KMS-11 (cell line): ENCODE results near the gene TARDBP.

ENCODE experiments used
- H2AFZ ChIP-seq: fragments of 200-600 bp; sonication (generic); 2 replicates; pipeline ENCODE4 v1.6.1; 2016; ENCODE audit warnings: antibody characterized with exemption, mixed run types, low read depth
- H3K27ac ChIP-seq: fragments of 200-600 bp; sonication (generic); 2 replicates; pipeline ENCODE4 v1.6.1; 2016; ENCODE audit warnings: mild to moderate bottlenecking, mixed run types
- H3K27me3 ChIP-seq: fragments of 200-600 bp; sonication (generic); 2 replicates; pipeline ENCODE4 v1.6.1; 2017; ENCODE audit warnings: mild to moderate bottlenecking, low read depth, mixed run types, moderate library complexity; ENCODE audit not compliant: insufficient read depth
- H3K36me3 ChIP-seq: fragments of 200-600 bp; sonication (generic); 2 replicates; pipeline ENCODE4 v1.6.1; 2017; ENCODE audit warnings: mild to moderate bottlenecking, mixed run types; ENCODE audit not compliant: insufficient read depth
- H3K4me1 ChIP-seq: fragments of 200-600 bp; sonication (generic); 2 replicates; pipeline ENCODE4 v1.6.1; 2016; ENCODE audit warnings: mild to moderate bottlenecking, low read depth, mixed run types; ENCODE audit not compliant: poor library complexity, severe bottlenecking
- H3K4me2 ChIP-seq: fragments of 200-600 bp; sonication (generic); 2 replicates; pipeline ENCODE4 v1.7.0; 2016; ENCODE audit warnings: mild to moderate bottlenecking, mixed run types
- H3K4me3 ChIP-seq: fragments of 200-600 bp; sonication (generic); IDR thresholded peaks from 2 replicates; pipeline ENCODE4 v1.6.1; 2017; ENCODE audit warnings: low read depth, low read length, mixed read lengths; ENCODE audit not compliant: insufficient read depth
- H3K79me2 ChIP-seq: fragments of 200-600 bp; sonication (generic); 2 replicates; pipeline ENCODE4 v1.6.1; 2016; ENCODE audit warnings: low read depth, mixed run types; ENCODE audit not compliant: insufficient read depth
- H3K9ac ChIP-seq: fragments of 200-600 bp; sonication (generic); 2 replicates; pipeline ENCODE4 v1.6.1; 2016; ENCODE audit warnings: mild to moderate bottlenecking, mixed run types
- H4K20me1 ChIP-seq: fragments of 200-600 bp; sonication (generic); 2 replicates; pipeline ENCODE4 v1.6.1; 2016; ENCODE audit warnings: mild to moderate bottlenecking, mixed run types; ENCODE audit not compliant: insufficient read depth
- TF ChIP-seq, protein P1 (sequence below): fragments of 200-600 bp; sonication (generic); conservative IDR thresholded peaks from 2 replicates; pipeline ENCODE4 v1.6.1; 2017; ENCODE audit warnings: low read depth, mild to moderate bottlenecking, antibody characterized with exemption, low read length, moderate library complexity, mixed read lengths

Gene TARDBP

DNA sequence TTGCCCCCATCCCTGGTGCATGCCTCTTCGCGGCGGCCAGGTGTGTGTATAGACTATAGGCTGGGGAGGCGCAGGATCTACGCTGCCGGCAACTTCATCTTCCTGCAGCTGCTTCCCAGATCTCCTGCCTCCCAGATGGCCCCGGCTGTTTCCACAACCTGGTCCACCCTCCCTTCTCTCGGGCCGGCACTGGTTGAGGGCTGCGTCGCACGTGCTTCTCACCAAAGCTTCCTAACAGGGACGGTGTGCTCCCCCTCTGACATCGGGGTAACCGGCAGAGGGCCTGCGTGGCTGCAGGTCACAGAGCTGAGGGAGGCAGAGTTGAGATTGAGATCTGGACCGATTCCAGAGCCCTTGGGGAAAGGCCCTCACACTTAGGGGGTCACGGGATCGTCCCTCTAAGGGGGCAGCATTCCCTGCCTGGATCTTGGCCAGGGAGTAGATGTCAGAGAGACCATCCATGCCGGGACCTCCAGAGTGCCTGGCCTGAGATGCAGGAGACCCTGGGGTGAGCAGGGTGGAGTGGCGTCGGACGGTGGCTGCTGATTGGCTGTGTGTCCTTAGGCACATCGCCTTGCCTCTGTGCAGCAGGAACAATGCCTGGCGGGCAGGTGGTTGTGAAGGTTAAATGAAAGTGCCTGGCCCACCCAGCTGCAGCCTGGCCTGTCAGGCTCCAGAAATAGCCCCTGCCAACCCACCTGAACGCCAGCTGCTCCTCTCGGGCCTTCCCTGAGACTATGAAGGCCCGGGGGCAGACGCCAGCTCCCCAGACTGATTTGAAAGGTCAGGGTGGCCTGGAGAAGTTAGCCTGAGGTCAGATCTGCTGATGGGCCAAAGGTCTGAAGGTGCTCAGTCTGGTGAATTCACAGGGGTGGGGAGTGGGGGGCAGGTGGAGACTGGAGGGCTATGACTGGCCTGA, 40.6 kb downstream of the TARDBP start:
- Histone ChIP-seq H3K27ac (no peak overlapping the region), H3K4me2 (no peak overlapping the region), H4K20me1 (no peaks in the 10 kb centered on the region), H3K9ac (no peak overlapping the region), H3K36me3 (peaks cover 12% of the 10 kb centered on the region; the same call in 1 of the 2 replicates), H3K27me3 (no peaks in the 10 kb centered on the region), H2AFZ (no peak overlapping the region), H3K79me2 (peaks cover 5% of the 10 kb centered on the region), H3K4me1 (peaks cover 6% of the 10 kb centered on the region), H3K4me3 (no peak overlapping the region)
- TF ChIP-seq, protein P1, sequence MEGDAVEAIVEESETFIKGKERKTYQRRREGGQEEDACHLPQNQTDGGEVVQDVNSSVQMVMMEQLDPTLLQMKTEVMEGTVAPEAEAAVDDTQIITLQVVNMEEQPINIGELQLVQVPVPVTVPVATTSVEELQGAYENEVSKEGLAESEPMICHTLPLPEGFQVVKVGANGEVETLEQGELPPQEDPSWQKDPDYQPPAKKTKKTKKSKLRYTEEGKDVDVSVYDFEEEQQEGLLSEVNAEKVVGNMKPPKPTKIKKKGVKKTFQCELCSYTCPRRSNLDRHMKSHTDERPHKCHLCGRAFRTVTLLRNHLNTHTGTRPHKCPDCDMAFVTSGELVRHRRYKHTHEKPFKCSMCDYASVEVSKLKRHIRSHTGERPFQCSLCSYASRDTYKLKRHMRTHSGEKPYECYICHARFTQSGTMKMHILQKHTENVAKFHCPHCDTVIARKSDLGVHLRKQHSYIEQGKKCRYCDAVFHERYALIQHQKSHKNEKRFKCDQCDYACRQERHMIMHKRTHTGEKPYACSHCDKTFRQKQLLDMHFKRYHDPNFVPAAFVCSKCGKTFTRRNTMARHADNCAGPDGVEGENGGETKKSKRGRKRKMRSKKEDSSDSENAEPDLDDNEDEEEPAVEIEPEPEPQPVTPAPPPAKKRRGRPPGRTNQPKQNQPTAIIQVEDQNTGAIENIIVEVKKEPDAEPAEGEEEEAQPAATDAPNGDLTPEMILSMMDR: no peak

DNA sequence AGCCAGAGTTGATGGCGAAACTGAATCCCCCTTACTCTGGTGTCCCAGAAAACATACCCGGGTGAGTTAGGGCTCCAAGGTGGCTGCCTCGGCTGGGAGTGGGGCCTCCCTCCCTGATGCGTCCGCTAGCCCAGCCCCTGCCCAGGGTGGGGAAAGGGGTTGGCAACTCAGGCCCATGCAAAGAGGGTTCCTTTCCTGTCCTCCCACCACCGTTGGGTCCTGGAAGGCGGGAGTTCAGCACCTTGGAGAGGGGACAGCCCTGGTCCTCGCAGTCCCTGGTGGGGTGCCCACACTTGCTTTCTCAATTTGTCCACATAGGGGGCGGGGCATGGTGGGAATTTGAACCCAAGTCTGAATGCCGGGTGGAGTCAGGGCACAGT, 41.3 kb downstream of the TARDBP start:
- Histone ChIP-seq H4K20me1 (no peaks in the 10 kb centered on the region), H2AFZ (no peak overlapping the region), H3K79me2 (peaks cover 12% of the 10 kb centered on the region), H3K36me3 (peaks cover 12% of the 10 kb centered on the region; the same call in 1 of the 2 replicates), H3K27ac (no peak overlapping the region), H3K27me3 (no peaks in the 10 kb centered on the region), H3K4me2 (no peak overlapping the region), H3K4me1 (peaks cover 11% of the 10 kb centered on the region), H3K4me3 (no peak overlapping the region), H3K9ac (no peak overlapping the region)
- TF ChIP-seq, protein P1: no peak

DNA sequence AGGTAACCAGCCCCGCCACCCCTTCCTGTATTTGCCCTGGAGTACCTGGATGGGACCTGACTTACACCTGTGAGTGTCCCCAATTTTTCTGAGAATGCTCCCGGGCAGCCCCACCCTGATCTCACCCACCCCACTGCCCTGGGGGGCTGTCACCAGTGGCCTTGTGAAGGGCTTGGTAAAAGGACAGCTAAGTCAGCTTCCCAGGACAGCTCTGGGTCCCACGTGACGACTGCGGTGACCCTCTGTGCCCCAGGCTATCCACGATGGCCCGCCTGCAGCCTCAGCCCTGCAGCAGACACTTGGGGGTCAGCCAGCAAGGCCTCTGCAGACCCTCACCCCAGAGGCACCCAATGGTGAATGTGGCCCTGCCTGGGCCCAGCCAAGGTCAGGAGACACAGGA, 41.7 kb downstream of the TARDBP start:
- Histone ChIP-seq H3K27ac (no peak overlapping the region), H4K20me1 (no peaks in the 10 kb centered on the region), H3K9ac (no peak overlapping the region), H3K79me2 (peaks cover 16% of the 10 kb centered on the region), H3K36me3 (peaks cover 12% of the 10 kb centered on the region; the same call in 1 of the 2 replicates), H3K4me2 (no peak overlapping the region), H3K4me3 (no peak overlapping the region), H3K4me1 (peaks cover 11% of the 10 kb centered on the region), H3K27me3 (no peaks in the 10 kb centered on the region), H2AFZ (no peak overlapping the region)
- TF ChIP-seq, protein P1: no peak

DNA sequence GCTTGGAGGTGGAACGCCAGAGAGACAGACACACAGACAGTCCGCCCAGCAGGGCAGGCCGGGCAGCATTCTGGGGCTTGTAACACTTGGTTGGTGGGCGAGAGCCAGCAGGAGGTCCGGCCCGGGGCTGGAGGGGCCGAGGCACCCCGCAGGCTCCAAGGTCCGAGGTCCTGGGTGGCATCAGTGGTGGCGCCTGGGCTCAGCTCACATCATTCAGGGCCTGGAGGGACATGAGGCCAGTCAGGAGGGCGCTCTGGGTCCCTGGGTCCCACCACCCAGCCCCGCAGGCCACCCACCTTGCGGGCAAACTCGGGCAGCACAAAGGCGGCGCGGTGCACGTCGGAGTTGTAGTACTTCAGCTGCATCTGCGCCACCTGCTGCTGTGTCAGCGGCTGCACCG, 42.2 kb downstream of the TARDBP start:
- Histone ChIP-seq H3K36me3 (peaks cover 12% of the 10 kb centered on the region; the same call in 1 of the 2 replicates), H4K20me1 (no peaks in the 10 kb centered on the region), H3K9ac (no peak overlapping the region), H3K79me2 (peaks cover 21% of the 10 kb centered on the region), H3K27me3 (no peaks in the 10 kb centered on the region), H3K4me1 (peaks cover 11% of the 10 kb centered on the region), H3K4me3 (no peak overlapping the region), H2AFZ (no peak overlapping the region), H3K27ac (no peak overlapping the region), H3K4me2 (no peak overlapping the region)
- TF ChIP-seq, protein P1: no peak
